RWPE2 (cell line): ENCODE data around the gene NCF1.
A peak's percentile ranks its signal among the peaks of the same experiment; 100 is the strongest.
"Not testable (repeated sequence)": the region's sequence is repeated elsewhere in the genome, so short reads cannot be mapped to it uniquely, and the experiment has no call there.

ENCODE experiments used
- ATAC-seq: fragments of 200-7000 bp; cut with Tn5 transposase; 3 replicates; pipeline ENCODE4 v1.9.1; 2021; ENCODE audit warnings: low read depth
- DNase-seq: peaks from one replicate; pipeline ENCODE4 v3.0.0-alpha.2; 2020; ENCODE audit warnings: low spot score
- H3K27ac ChIP-seq: fragments of 450-650 bp; 2 replicates; pipeline ENCODE4 v1.5.1; 2017; ENCODE audit warnings: mild to moderate bottlenecking; ENCODE audit not compliant: poor library complexity, severe bottlenecking
- H3K27me3 ChIP-seq: fragments of 250-450 bp; sonication (Bioruptor Pico); 2 replicates; pipeline ENCODE4 v1.5.1; 2021; ENCODE audit warnings: mild to moderate bottlenecking, moderate library complexity; ENCODE audit not compliant: insufficient read depth, poor library complexity, severe bottlenecking
- H3K36me3 ChIP-seq: fragments of 250-450 bp; sonication (Bioruptor Pico); 2 replicates; pipeline ENCODE4 v1.5.1; 2020; ENCODE audit warnings: low read depth, mild to moderate bottlenecking, moderate library complexity
- H3K4me1 ChIP-seq: fragments of 250-450 bp; sonication (Bioruptor Pico); 2 replicates; pipeline ENCODE4 v1.5.1; 2021; ENCODE audit warnings: mild to moderate bottlenecking, moderate library complexity; ENCODE audit not compliant: insufficient read depth, poor library complexity, severe bottlenecking
- H3K4me3 ChIP-seq: fragments of 250-450 bp; sonication (Bioruptor Pico); 2 replicates; pipeline ENCODE4 v1.5.1; 2021; ENCODE audit warnings: mild to moderate bottlenecking, moderate library complexity; ENCODE audit not compliant: severe bottlenecking
- H3K9me3 ChIP-seq: fragments of 250-450 bp; sonication (Bioruptor Pico); 2 replicates; pipeline ENCODE4 v1.5.1; 2021; ENCODE audit warnings: mild to moderate bottlenecking, moderate library complexity; ENCODE audit not compliant: severe bottlenecking

NCF1 gene

DNA sequence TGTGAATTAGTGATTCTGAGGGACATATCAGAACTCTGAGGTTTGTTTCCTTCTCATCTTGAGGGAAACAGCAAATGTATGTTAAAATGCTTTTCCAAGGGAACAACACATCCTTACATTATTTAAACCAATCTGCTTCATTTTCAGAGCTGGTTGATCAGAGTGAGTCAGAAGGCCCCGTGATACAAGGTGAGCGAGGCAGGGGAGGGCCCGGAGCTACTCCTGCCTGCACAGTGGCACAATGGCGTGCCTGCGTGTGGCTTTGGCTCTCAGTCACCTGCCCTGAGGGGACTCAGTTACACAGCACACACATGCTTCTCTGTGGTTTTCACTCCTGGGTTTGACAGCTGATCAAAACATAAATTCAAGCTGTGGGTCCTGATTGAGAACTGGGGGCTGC lies 17.1 kb upstream of the NCF1 start:
- H3K9me3 ChIP-seq, H3K27me3 ChIP-seq, H3K4me3 ChIP-seq, H3K27ac ChIP-seq, H3K4me1 ChIP-seq, DNase-seq, H3K36me3 ChIP-seq: not testable (repeated sequence)
- ATAC-seq, result peak; percentile 64

DNA sequence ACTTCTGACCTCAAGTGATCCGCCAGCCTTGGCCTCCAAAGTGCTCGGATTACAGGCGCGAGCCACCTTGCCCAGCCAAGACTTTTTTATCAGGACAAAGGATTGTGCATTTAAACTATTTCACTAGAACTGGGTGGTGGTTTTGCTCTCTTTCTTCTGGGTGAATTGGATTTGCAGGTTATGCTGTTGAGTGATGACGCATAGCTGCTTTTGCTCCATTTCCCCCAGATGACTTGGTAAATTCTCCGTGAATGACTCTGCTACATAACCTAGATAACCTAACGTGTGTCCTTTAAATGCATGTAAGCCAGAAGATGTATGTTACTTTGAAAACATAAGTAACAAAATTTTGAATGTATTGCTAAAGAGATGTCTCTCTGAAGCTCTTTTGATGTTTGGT lies 15.5 kb upstream of the NCF1 start:
- H3K9me3 ChIP-seq, H3K36me3 ChIP-seq, DNase-seq, H3K4me3 ChIP-seq, H3K27ac ChIP-seq, H3K27me3 ChIP-seq, H3K4me1 ChIP-seq: not testable (repeated sequence)
- peak; percentile 52 for ATAC-seq

DNA sequence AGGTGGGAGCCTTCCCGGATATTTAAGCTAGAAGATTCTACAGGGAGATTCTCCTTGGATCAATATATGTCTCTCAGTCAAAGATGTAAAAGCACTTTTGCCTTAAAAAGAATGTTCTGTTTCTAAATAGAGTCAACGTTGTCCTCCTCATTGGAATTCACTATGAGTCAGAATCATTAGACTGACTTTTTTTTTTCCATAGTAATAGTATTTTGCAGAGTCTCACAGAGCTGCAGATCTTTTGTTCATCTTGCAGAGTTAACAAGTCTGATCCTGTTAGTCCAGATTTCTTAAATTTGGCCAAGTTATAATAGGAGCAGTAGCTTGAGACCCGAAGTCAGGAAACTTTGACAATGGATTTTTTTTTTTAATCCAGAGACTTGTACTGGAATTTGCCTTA lies 14.8 kb upstream of the NCF1 start:
- not testable (repeated sequence) for H3K4me3 ChIP-seq, H3K36me3 ChIP-seq, H3K27me3 ChIP-seq, H3K4me1 ChIP-seq, H3K9me3 ChIP-seq, H3K27ac ChIP-seq, DNase-seq
- ATAC-seq, result peak; percentile 58

DNA sequence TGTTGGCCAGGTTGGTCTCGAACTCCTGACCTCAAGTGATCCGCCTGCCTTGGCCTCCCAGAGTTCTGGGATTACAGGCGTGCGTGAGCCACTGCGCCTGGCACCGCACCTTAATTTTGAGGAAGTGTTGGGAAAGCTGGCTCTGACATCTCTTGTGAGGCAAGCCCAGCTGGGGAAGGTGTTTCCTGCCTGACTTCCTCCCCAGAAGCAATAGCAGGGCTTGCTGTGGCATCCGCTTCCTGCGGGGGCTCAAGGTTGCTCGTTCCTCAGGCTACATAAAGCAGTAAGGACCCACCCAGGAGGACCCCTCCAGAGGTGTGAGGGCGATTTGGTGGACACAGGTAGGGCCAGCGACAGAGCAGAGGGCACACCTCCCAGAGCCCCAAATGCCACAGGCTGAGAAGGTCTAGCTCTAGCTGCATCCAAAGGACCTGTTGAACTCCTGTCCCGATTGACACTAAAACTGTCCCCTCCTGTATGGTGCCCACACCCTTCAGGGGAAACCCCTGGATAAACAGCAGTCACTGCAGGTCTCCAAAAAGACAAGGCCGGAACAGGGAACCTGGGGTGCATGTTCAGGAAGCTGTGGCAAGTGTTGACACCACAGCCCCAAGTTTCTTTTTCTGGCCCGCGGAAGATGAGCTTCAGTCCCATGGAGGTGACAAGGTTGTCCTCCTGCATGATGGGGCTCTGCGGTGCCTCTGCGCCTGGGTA lies 8.4 kb upstream of the NCF1 start:
- H3K27ac ChIP-seq, ATAC-seq, H3K36me3 ChIP-seq, DNase-seq, H3K9me3 ChIP-seq, H3K4me1 ChIP-seq, H3K4me3 ChIP-seq, H3K27me3 ChIP-seq: not testable (repeated sequence)

DNA sequence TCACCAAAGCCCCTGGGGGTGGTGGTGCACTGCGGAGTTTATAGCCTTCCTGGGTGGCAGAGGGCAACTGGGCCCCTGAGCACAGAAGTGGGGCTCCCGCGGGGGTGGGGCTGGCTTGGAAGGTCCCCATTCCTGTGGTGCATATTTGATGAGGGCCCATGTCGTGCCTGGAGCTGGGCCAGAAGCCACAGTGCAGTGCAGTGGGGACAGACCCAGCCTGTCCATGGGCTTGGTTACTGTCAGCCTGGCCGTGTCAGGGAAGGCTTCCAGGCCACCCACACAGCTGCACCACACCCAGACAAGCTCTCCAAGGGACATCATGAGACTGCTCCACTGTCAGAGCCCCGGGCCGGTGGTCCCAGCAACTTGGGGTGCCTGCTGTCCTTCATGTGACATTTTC lies 7.3 kb upstream of the NCF1 start:
- not testable (repeated sequence) for H3K4me3 ChIP-seq, H3K27ac ChIP-seq, DNase-seq, ATAC-seq, H3K9me3 ChIP-seq, H3K27me3 ChIP-seq, H3K36me3 ChIP-seq, H3K4me1 ChIP-seq

DNA sequence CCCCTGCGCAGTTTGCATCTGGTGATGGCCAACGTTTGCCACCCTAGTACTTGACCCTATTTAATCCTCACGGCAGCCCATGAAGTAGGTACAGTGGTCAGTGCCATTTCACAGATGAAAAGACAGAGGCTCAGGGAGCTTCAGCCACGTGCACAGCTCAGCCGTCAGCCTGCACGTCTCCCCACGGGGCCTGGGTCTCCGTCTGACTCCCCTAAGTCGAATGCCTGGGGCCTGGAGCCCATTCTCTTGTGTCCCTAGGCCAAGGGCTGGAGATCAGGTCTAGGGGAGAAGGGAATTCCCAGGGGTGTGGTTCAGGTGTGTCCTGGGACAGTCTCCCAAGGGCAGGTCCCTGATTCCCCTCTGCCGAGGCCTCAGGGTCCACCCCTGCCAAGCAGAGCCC lies 6.8 kb upstream of the NCF1 start:
- H3K4me3 ChIP-seq, H3K36me3 ChIP-seq, H3K27me3 ChIP-seq, H3K9me3 ChIP-seq, ATAC-seq, H3K27ac ChIP-seq, DNase-seq, H3K4me1 ChIP-seq: not testable (repeated sequence)

DNA sequence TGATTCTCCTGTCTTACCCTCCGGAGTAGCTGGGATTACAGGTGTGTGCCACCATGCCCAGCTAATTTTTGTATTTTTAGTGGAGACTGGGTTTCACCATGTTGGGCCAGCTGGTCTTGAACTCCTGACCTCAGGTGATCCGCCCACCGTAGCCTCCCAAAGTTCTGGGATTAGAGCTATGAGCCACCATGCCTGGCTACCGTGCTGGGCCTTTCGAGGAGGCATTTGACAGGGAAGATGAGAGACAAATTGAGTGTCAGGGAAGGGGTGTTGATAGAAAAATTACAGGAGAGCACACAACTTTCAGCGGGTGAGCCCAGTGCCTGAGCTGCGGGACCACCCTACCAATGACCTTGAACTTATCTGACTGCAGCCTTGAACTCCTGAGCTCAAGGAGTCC lies 3.7 kb upstream of the NCF1 start:
- not testable (repeated sequence) for ATAC-seq, H3K9me3 ChIP-seq, DNase-seq, H3K27me3 ChIP-seq, H3K4me1 ChIP-seq, H3K27ac ChIP-seq, H3K4me3 ChIP-seq, H3K36me3 ChIP-seq

DNA sequence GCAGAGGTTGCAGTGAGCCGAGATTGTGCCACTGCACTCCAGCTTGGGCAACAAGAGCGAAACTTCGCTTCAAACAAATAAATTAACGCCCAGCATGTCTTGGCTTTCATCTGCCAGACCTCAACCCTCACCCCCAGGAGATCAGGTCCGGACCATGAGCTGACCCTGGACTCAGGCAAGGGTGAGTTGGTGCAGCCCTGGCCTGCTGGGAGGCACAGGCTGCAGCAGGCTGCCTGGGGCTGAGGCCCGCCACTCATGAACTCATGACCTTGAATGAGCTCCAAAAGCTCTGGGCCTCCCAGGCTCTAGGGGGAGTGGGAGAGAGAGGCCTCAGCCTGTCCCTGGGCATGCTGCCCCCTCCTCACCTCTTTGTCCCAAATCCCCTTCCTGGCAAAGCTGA lies 1.7 kb upstream of the NCF1 start:
- DNase-seq, result not testable (repeated sequence)

DNA sequence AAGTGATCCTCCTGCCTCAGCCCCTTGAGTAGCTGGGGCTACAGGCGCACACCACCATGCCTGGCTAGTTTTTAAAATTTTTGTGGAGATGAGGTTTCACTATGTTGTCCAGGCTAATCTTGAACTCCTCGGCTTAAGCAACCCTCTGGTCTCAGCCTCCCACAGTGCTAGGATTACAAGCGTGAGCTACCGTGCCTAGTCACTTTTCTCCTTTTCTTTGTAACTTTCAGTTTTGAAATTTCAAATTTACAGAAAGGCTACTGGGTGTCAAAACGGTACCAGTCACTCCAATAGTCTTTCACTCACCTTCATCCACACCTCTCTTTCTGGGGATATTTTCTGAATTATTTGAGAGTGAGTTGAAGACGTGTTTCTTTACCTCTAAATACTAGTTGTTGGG lies 1.3 kb downstream of the NCF1 start:
- H3K27ac ChIP-seq, H3K36me3 ChIP-seq, H3K4me3 ChIP-seq, H3K4me1 ChIP-seq, H3K27me3 ChIP-seq, DNase-seq, ATAC-seq, H3K9me3 ChIP-seq: not testable (repeated sequence)

More for the DNA sequence above, 1.7 kb upstream of the NCF1 start:
- not testable (repeated sequence) for H3K36me3 ChIP-seq, H3K4me3 ChIP-seq, H3K4me1 ChIP-seq, H3K27me3 ChIP-seq, ATAC-seq, H3K27ac ChIP-seq, H3K9me3 ChIP-seq

DNA sequence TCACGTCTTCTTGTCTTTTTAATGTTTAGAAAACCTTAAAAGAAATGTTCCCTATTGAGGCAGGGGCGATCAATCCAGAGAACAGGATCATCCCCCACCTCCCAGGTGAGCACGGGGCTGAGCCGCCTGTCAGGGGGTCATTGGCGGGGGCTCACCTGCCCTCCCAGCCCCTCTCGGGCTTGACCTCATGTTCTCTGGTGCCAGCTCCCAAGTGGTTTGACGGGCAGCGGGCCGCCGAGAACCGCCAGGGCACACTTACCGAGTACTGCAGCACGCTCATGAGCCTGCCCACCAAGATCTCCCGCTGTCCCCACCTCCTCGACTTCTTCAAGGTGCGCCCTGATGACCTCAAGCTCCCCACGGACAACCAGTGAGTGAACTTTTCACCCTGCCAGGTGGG lies 5.2 kb downstream of the NCF1 start:
- H3K9me3 ChIP-seq, ATAC-seq, H3K36me3 ChIP-seq, H3K27me3 ChIP-seq, H3K4me3 ChIP-seq, H3K27ac ChIP-seq, H3K4me1 ChIP-seq: not testable (repeated sequence)
- DNase-seq, result peak; percentile 31

DNA sequence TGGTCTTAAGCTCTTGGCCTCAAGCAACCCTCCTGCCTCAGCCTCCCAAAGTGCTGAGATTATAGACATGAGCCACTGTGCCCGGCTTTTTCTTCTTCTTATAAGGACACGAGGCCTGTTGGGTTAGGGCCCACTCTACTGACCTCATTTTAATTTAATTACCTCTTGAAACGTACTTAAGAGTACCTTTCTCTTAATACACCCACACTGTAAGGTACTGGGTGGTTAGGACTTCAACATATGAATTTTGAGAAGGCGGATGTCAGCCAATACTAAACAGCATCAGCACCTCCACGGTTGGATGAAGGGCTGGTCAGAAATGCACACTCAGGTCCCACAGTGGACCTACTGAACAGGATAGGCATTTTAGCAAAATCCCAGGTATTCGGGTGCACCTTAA lies 7.9 kb downstream of the NCF1 start:
- H3K4me3 ChIP-seq, H3K4me1 ChIP-seq, H3K9me3 ChIP-seq, H3K36me3 ChIP-seq, DNase-seq, ATAC-seq, H3K27ac ChIP-seq, H3K27me3 ChIP-seq: not testable (repeated sequence)

DNA sequence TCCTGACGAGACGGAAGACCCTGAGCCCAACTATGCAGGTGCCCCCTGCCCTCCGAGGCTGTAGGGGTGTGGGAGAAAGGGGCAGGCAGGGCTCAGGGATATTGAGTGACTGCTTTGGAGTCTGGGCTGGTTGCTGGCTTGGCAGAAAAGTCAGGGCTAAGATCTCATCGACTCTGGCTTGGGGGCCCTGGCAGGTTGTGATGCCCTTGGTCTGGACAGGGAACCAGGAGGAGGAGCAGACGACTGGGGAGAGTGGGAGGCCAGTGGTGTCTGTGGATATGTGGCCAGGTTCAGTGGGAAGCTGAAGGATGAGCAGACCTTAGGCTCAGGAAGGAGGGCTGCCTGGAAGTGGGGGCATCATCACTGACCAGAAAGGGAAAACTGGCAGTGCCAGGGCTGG lies 9.8 kb downstream of the NCF1 start:
- not testable (repeated sequence) for H3K9me3 ChIP-seq, ATAC-seq, H3K27me3 ChIP-seq, H3K36me3 ChIP-seq, H3K4me3 ChIP-seq, DNase-seq, H3K27ac ChIP-seq, H3K4me1 ChIP-seq
